ENCODE data around the gene ADD2.
"Not testable (repeated sequence)": the region's sequence is repeated elsewhere in the genome, so short reads cannot be mapped to it uniquely, and the experiment has no call there.

ADD2 gene

GRCh38 chr2:70655211-70655610, 112.8 kb downstream of the ADD2 start:
- in situ Hi-C loops (cut with MboI; ENCODE audit: low sequenced_read_pairs): loop anchor here (25.0 kb wide), 1 partner anchor 282 kb away; the partner anchor contains the start of gene ATP6V1B1

GRCh38 chr2:70651727-70652126, 116.3 kb downstream of the ADD2 start:
- in situ Hi-C loops (cut with MboI; ENCODE audit: low sequenced_read_pairs): loop anchor here (25.0 kb wide), 1 partner anchor 286 kb away; the partner anchor contains the start of gene ATP6V1B1

- in situ Hi-C loops (cut with MboI; ENCODE audit: low sequenced_read_pairs): loop anchor here (25.0 kb wide), 1 partner anchor 286 kb away; the partner anchor contains the start of gene ATP6V1B1
Observed at GRCh38 chr2:70651014-70651413, 117.0 kb downstream of the ADD2 start.

- in situ Hi-C loops (cut with MboI; ENCODE audit: low sequenced_read_pairs): loop anchor here (10.0 kb wide), 1 partner anchor 344 kb away; the partner anchor contains the start of gene FAM136A
Observed at GRCh38 chr2:70648961-70649360, 119.0 kb downstream of the ADD2 start.

GRCh38 chr2:70647873-70648481, 120.0 kb downstream of the ADD2 start:
- in situ Hi-C loops (cut with MboI; ENCODE audit: low sequenced_read_pairs): loop anchor here (10.0 kb wide), 1 partner anchor 343 kb away; the partner anchor contains the start of gene FAM136A

GRCh38 chr2:70646420-70646818, 121.6 kb downstream of the ADD2 start:
- in situ Hi-C loops (cut with MboI; ENCODE audit: low sequenced_read_pairs): loop anchor here (10.0 kb wide), 1 partner anchor 342 kb away; the partner anchor contains the start of gene FAM136A

GRCh38 chr2:70645733-70646419, 122.1 kb downstream of the ADD2 start:
- in situ Hi-C loops (cut with MboI; ENCODE audit: low sequenced_read_pairs): loop anchor here (10.0 kb wide), 1 partner anchor 341 kb away; the partner anchor contains the start of gene FAM136A

GRCh38 chr2:70643715-70644114, 124.3 kb downstream of the ADD2 start:
- in situ Hi-C loops (cut with MboI; ENCODE audit: low sequenced_read_pairs): loop anchor here (10.0 kb wide), 1 partner anchor 339 kb away; the partner anchor contains the start of gene FAM136A

- in situ Hi-C loops (cut with MboI; ENCODE audit: low sequenced_read_pairs): loop anchor here (10.0 kb wide), 1 partner anchor 337 kb away; the partner anchor contains the start of gene FAM136A
Observed at GRCh38 chr2:70641263-70641784, 126.7 kb downstream of the ADD2 start.

GRCh38 chr2:70639841-70640436, 128.1 kb downstream of the ADD2 start:
- in situ Hi-C loops (cut with MboI; ENCODE audit: low sequenced_read_pairs): loop anchor here (10.0 kb wide), 1 partner anchor 335 kb away; the partner anchor contains the start of gene FAM136A

GRCh38 chr2:70638561-70638960, 129.4 kb downstream of the ADD2 start:
- in situ Hi-C loops (cut with MboI; ENCODE audit: low sequenced_read_pairs): no loop called here

- in situ Hi-C loops (cut with MboI; ENCODE audit: low sequenced_read_pairs): no loop called here
Observed at GRCh38 chr2:70633508-70633907, 134.5 kb downstream of the ADD2 start.

GRCh38 chr2:70632966-70633365, 135.0 kb downstream of the ADD2 start:
- in situ Hi-C loops (cut with MboI; ENCODE audit: low sequenced_read_pairs): no loop called here

GRCh38 chr2:70632388-70632787, 135.6 kb downstream of the ADD2 start:
- in situ Hi-C loops (cut with MboI; ENCODE audit: low sequenced_read_pairs): no loop called here

GRCh38 chr2:70630761-70631160, 137.2 kb downstream of the ADD2 start:
- in situ Hi-C loops (cut with MboI; ENCODE audit: low sequenced_read_pairs): no loop called here

- in situ Hi-C loops (cut with MboI; ENCODE audit: low sequenced_read_pairs): no loop called here
Observed at GRCh38 chr2:70627211-70627898, 140.6 kb downstream of the ADD2 start.

- in situ Hi-C loops (cut with MboI; ENCODE audit: low sequenced_read_pairs): no loop called here
Observed at GRCh38 chr2:70626254-70626990, 141.6 kb downstream of the ADD2 start.

GRCh38 chr2:70621536-70621935, 146.5 kb downstream of the ADD2 start:
- in situ Hi-C loops (cut with MboI; ENCODE audit: low sequenced_read_pairs): not testable (repeated sequence)

GRCh38 chr2:70620020-70620419, 148.0 kb downstream of the ADD2 start:
- in situ Hi-C loops (cut with MboI; ENCODE audit: low sequenced_read_pairs): no loop called here

- in situ Hi-C loops (cut with MboI; ENCODE audit: low sequenced_read_pairs): loop anchor here (10.0 kb wide), 1 partner anchor 274 kb away; no protein-coding TSS in a partner anchor
Observed at GRCh38 chr2:70619167-70619566, 148.8 kb downstream of the ADD2 start.
